Activated gamma-delta T cell (primary cell): ENCODE data around the gene AKAP13.

Experiments
- DNase-seq: peaks from one replicate; lab custom pipeline; 2025; lab: John Stamatoyannopoulos, UW

Gene AKAP13

GRCh38 chr15:85595804-85596536 is 215.6 kb downstream of the AKAP13 start:
- no peak for DNase-seq

DNA sequence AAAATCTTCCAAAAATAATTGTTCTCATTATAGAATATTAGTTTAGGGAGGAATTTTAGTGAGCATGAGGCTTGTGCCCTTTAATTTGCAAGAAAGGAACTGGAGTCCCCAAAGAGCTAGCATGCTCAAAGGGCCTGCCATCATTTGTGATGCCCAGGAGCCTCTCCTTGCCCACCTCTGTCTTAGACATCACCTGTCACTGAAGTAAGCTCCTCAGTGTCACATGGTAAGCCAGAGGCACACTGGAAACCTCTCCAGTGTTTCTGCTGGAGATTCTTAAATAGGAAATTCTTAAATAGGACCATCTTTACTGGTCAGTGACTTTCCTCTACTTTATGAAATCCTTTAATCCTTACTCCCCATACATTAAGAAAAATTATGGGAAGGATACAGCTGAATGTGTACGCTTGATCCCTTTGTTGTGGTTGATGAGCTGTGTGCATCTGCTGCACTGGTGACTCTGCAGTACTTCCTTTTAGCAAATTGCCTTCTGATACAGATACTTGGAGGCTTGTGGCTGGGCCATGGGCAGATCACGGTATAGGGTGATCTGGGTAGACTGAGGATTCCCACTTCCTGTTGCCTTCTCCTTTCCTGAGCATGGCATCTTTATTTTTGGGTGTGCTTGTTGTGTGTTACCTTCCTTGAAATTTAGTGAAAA is 216.9 kb downstream of the AKAP13 start:
- no peak for DNase-seq

- no peak for DNase-seq
Measured at GRCh38 chr15:85598219-85598618, 217.8 kb downstream of the AKAP13 start.

- no peak for DNase-seq
Measured at GRCh38 chr15:85598718-85599398, 218.5 kb downstream of the AKAP13 start.

GRCh38 chr15:85600001-85600400 is 219.6 kb downstream of the AKAP13 start:
- DNase-seq: no peak

- no peak for DNase-seq
Measured at GRCh38 chr15:85603160-85603559, 222.8 kb downstream of the AKAP13 start.

DNA sequence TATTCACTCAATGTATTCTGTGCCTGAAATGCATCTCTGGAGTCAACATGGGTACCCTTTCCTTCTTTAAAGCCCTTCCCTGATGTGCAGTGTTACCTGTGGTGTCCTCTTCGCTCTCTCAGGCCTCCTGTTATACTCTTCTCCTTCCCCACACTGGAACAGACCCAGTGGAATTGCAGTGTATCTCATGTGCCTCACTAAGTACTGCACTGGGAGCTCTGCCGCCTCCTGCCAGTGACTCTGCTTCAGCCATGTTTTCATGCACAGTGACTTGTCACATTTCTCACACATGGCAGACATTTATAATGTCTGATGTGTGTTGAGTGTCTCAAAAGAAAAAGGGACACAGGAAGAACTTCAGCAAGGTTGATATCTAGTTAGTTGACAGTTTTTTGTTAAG is 223.3 kb downstream of the AKAP13 start:
- no peak for DNase-seq

- DNase-seq: no peak
Measured at GRCh38 chr15:85604194-85604593, 223.8 kb downstream of the AKAP13 start.

DNA sequence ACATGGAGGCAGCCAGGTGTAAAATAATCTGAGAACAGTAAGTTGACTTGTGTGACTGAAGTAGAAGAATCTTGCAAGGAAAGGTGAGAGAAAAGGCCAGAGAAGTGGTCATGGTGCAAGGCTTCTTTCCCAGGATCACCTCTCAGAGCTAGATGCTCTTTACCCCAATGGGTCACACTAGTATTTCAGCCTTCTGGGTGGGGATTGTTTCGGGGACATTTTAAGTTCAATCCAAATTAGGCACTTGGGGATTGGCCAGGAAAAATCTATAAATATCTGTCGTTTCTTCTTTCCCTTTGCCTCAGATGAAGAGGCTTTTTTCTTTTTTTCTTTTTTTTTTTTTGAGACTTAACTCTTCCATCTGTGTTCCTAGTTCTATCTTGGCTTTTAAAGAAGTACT is 226.3 kb downstream of the AKAP13 start:
- no peak for DNase-seq

DNA sequence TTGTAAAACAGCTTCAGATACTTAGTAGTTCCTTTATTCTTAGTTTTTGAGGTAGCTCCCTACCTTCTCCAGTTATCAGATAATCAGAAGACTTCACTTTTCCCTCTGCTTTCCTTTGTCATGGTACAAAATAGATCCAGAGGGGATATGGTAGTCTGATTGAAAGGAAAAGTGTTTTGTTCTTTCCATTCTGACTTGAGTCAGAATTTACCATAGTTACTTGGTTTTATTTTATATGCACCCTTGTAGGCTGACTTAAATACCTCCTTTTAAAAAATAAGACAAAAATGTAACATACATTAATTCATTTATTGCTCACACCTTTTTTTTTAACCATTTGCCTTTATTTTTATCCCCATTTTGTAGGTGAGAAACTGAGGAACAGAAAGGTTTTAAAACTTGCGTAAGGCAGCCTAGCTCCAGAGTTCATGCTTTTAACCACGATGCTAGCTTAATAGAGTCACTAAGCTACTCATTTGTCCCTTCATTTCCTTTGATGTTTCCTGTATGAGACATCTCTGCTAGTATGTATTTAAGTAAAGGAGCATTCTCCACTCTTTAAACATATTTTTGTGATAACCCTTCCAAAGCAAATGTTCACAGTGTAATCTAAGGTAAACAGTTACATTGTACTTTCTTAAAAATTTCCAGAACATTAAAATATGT is 226.9 kb downstream of the AKAP13 start:
- DNase-seq: no peak

DNA sequence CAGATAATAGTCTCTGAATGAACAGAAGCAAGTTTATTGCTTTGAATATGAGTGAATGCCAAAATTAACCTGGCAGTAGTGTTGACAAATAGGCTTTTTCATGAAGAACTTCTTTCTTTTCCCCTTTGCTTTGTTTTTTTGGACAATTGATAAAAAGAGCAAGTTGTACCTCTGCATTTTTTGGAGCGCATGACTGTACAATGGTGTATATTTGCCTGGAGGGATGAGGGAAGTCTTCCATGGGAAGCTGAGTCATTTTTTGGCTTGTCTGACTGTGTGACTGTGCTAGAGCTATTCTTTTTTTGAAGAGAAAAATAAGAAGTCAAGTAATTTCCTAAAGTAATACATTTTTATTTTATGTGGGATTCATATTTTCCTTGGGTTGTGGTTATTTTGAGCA is 227.4 kb downstream of the AKAP13 start:
- DNase-seq: no peak

DNA sequence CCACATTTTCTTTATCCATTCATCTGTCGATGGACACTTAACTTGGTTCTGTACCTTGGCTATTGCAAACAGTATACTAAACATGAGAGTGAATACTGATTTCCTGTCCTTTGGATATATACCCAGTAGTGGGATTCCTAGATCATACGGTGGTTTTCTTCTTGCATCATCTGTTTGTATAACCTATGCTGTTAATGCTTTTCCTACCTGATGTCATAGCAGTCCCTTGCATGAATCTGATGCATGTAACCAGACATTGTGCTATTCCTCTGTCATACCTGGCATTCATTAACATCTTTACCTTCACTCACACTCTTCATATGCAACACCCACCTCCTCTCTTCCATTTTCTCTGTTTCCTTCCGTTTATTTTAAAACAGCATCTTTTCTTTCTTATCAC is 229.1 kb downstream of the AKAP13 start:
- no peak for DNase-seq

DNA sequence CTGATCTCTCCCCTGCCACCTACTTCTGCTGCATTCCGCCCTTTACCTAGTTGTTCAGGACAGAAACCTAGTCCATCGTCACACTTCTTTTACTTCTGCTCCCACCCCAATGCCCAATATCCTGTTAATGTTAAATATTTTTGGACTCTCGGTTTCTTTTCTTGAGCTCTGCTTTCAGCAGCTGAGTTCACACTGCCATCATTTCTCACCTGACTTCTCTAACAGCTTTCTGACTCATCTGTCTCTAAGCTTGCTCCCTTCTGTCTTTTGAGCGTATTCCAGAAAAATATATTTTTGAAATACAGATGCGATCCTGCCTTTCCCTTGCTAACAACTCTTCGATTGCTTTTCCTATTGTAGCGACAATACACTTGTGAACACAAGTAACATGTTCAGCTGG is 231.0 kb downstream of the AKAP13 start:
- no peak for DNase-seq

GRCh38 chr15:85614059-85614458 is 233.7 kb downstream of the AKAP13 start:
- DNase-seq: no peak

GRCh38 chr15:85615930-85616329 is 235.5 kb downstream of the AKAP13 start:
- no peak for DNase-seq

GRCh38 chr15:85616549-85617110 is 236.2 kb downstream of the AKAP13 start:
- no peak for DNase-seq

DNA sequence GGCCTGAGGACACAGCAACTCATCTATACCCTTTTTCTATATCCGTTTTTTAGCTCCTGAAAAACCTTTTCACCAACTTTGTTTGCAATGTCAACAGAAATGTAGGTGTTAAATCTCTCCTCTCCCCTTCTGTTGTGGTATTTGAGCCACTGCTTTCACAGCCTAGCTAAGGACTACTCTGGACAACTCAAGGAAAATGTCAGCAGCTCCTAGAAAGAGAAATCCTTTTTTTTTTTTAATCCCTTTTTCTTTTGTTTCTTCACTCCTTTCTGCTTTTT is 237.8 kb downstream of the AKAP13 start:
- DNase-seq: no peak

DNA sequence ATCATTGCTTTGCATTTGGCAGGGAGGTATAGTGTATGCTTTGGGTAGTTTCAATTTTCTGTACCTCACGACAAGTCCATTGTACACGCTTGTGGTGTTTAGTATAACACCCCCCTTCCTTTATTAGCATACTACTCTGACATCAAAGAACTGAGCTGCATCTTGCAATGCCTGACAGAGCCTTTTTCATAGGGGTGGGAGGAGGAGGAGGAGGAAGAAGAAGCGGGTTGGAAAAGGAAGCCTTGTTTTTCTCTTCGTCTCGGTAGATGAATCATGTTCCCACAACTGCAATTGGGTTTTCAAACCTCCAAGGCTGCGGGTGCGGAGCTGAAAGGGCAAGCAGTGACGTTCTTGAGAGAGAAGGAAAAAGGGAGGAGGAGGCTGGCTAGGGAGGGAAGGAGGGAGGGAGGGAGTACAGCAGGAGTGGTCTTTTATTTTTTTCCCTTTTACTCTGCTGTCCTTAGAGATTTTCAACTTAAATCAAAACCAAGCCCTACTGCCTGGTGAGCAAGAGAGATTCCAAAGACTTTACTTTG is 238.6 kb downstream of the AKAP13 start:
- DNase-seq: no peak

- no peak for DNase-seq
Measured at GRCh38 chr15:85619992-85620689, 239.7 kb downstream of the AKAP13 start.

GRCh38 chr15:85620690-85621049 is 240.3 kb downstream of the AKAP13 start:
- DNase-seq: no peak

- DNase-seq: no peak
Measured at GRCh38 chr15:85621094-85621493, 240.7 kb downstream of the AKAP13 start.
